GM12865 (cell line): ENCODE measurements around the gene NDST4.

ENCODE experiments used
- DNase-seq: peaks from one replicate; pipeline ENCODE4 v3.0.0; 2010; ENCODE audit warnings: low read depth
- H3K4me3 ChIP-seq: 2 replicates; pipeline ENCODE4 v1.5.1; 2011; ENCODE audit warnings: mild to moderate bottlenecking, low read depth, low read length, control low read depth
- TF ChIP-seq, protein P1 (sequence below): IDR thresholded peaks from 2 replicates; pipeline ENCODE4 v1.5.1; 2011; ENCODE audit warnings: low read length, control low read depth, low read depth, inconsistent platforms; ENCODE audit not compliant: insufficient read depth; ENCODE audit errors: missing control alignments

Gene NDST4

DNA sequence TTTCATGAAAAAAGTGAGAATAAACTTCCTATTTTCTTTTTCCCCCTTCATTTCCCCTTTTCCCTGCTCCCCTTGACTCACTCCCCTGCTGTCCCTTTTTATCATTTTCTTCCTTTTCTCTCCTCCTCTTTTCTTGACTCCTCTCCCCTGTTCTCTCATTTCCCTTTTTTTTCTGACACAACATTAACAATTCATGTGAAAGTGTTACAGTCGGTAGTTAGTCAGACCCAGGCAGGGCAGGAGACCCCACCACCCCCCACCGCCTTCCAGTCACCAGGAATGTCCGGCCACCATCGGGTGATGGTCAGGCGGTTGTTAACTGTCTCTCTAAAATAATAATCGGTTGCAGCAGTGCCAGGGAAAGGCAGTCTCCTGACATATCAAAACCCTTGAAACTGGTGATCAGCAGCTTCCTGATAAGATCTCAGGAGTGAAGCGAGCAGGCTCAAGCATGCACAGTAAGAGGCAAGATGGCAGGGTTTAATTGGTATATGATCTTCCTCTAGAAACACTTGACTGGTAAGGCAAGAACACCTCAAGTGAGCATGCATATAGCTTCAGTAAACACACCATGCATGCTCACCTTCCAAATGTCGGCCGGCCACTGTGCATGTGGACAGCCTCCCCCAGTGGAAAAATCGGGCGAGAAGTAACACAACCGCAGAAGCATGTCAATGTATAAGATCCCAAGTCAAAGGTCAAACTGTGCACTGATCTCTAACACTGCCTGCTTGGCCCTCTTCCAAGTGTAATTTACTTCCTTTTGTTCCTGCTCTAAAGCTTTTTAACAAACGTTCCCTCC is 191.4 kb downstream of the NDST4 start:
- TF ChIP-seq, protein P1, sequence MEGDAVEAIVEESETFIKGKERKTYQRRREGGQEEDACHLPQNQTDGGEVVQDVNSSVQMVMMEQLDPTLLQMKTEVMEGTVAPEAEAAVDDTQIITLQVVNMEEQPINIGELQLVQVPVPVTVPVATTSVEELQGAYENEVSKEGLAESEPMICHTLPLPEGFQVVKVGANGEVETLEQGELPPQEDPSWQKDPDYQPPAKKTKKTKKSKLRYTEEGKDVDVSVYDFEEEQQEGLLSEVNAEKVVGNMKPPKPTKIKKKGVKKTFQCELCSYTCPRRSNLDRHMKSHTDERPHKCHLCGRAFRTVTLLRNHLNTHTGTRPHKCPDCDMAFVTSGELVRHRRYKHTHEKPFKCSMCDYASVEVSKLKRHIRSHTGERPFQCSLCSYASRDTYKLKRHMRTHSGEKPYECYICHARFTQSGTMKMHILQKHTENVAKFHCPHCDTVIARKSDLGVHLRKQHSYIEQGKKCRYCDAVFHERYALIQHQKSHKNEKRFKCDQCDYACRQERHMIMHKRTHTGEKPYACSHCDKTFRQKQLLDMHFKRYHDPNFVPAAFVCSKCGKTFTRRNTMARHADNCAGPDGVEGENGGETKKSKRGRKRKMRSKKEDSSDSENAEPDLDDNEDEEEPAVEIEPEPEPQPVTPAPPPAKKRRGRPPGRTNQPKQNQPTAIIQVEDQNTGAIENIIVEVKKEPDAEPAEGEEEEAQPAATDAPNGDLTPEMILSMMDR, result no peak
- H3K4me3 ChIP-seq, result no peak overlapping the region
- no peak for DNase-seq

- TF ChIP-seq, protein P1, result no peak
- no peak for DNase-seq
These were observed 192.2 kb downstream of the NDST4 start for GRCh38 chr4:114921191-114921590.

DNA sequence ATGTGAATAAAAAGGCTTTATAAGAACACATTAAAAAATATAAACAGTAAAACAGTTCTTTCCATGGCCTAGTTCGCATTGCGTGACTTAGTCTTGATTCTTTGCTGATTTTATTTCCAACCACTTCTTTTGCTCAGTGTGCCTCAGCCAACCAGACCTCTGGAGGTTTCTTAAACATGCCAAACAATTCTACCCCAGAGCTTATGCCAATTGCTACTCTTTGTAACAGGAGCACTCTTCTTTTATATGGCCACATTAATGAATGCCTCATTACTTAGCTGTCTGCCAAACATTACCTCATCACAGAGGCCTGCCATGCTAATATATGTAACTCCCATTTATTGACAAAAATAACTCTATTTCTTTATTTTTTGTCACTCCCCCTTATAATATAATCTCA is 202.3 kb downstream of the NDST4 start:
- TF ChIP-seq, protein P1, result no peak
- DNase-seq, result no peak
- H3K4me3 ChIP-seq, result no peak overlapping the region

More at GRCh38 chr4:114921191-114921590, 192.2 kb downstream of the NDST4 start:
- no peak overlapping the region for H3K4me3 ChIP-seq

GRCh38 chr4:114907568-114907967 is 205.9 kb downstream of the NDST4 start:
- no peak for DNase-seq
- TF ChIP-seq, protein P1, result no peak

GRCh38 chr4:114905017-114905416 is 208.4 kb downstream of the NDST4 start:
- no peak overlapping the region for H3K4me3 ChIP-seq
- TF ChIP-seq, protein P1, result no peak
- no peak for DNase-seq

More at GRCh38 chr4:114907568-114907967, 205.9 kb downstream of the NDST4 start:
- no peak overlapping the region for H3K4me3 ChIP-seq

DNA sequence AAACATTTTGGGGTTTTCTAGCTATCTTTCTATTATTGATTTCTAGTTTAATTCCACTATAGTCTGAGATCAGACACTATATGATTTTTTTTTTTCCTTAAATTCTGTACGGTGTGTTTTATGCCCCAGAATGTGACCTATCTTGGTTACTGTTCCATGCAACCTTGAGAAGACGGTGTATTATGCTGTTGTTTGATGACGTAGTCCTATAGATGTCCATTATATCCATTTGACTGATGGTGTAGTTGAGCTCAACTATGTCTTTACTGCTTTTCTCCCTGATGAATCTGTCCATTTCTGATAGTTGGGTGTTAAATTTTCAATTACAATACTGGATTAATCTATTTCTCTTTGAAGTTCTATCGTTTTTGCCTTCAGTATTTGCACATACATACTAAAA is 212.5 kb downstream of the NDST4 start:
- no peak for DNase-seq
- no peak overlapping the region for H3K4me3 ChIP-seq
- TF ChIP-seq, protein P1, result no peak

GRCh38 chr4:114890773-114891172 is 222.6 kb downstream of the NDST4 start:
- H3K4me3 ChIP-seq, result no peak overlapping the region
- no peak for DNase-seq
- TF ChIP-seq, protein P1, result no peak
